Measurements from ENCODE around the gene PI16.

- TF ChIP-seq ZNF274 (IDR thresholded peaks at IDR 0.05; ENCODE audit: low read depth, low read length), result no peak
- no peak for TF ChIP-seq YY1 (IDR thresholded peaks at IDR 0.05; ENCODE audit: insufficient read depth, insufficient read length)
These were observed 25.6 kb downstream of the PI16 start for GRCh38 chr6:36980129-36980528.

All from NT2/D1 (cell line).